GM12878 (cell line): ENCODE measurements around the gene SPATA25. TPM values are rescaled to one million over a fixed set of nuclear protein-coding genes. Genes with fewer than 3 reads are reported as not detected.

Experiments used
- ATAC-seq: fragments of 200-7000 bp; cut with Tn5 transposase; 3 replicates; pipeline ENCODE4 v1.9.1; 2020; ENCODE audit warnings: mild to moderate bottlenecking, moderate library complexity
- BruUV-seq: library from RNA; stranded (reverse); fragments of 400-500 nt; replicated peaks from 2 replicates; lab custom pipeline; 2021; lab: Mats Ljungman, UMichigan
- CTCF ChIA-PET: fragments of 300-600 bp; sonication (Branson Sonifier 250); formaldehyde crosslinking; extraction: SDS; loops from one replicate; lab custom pipeline; 2021; ENCODE audit warnings: inconsistent platforms; lab: Yijun Ruan, JAX
- POLR2A ChIA-PET: fragments of 350-600 bp; formaldehyde crosslinking; extraction: SDS; loops from one replicate; lab custom pipeline; 2021; ENCODE audit warnings: inconsistent platforms; lab: Charles Lee
- RAD21 ChIA-PET: fragments of 300-600 bp; sonication (Branson Sonifier 250); formaldehyde crosslinking; loops from one replicate; lab custom pipeline; 2023; ENCODE audit warnings: antibody characterized with exemption; ENCODE audit not compliant: unreplicated experiment; lab: Charles Lee
- SMC1A ChIA-PET: fragments of 300-600 bp; sonication (Branson Sonifier 250); formaldehyde crosslinking; loops from one replicate; lab custom pipeline; 2023; ENCODE audit not compliant: unreplicated experiment, uncharacterized antibody; lab: Charles Lee
- DNase-seq: peaks from one replicate; pipeline ENCODE4 v3.0.0-alpha.2; 2011; ENCODE audit warnings: low read depth, low spot score
- FAIRE-seq: peaks from 3 replicates; lab custom pipeline; 2011; peaks lifted over from hg19 to GRCh38; lab: Jason Lieb, UNC
- H2AFZ ChIP-seq: 2 replicates; pipeline ENCODE4 v1.6.0; 2011; ENCODE audit warnings: low read depth, low read length, control low read depth; ENCODE audit not compliant: control insufficient read depth
- H3K27ac ChIP-seq: 2 replicates; pipeline ENCODE4 v1.5.1; 2011; ENCODE audit warnings: control low read depth; ENCODE audit not compliant: control insufficient read depth, insufficient read depth
- H3K27me3 ChIP-seq, 2 experiments: replicated peaks in 1 of 2; 2 replicates each; pipeline versions ENCODE4 v1.6.0 to v1.6.1; 2011; ENCODE audit warnings: low read length in 1 of 2; ENCODE audit not compliant: control insufficient read depth in 2 of 2, insufficient read depth in 2 of 2
- H3K36me3 ChIP-seq, 2 experiments: 2 replicates each; pipeline ENCODE4 v1.5.1; 2011; ENCODE audit warnings: low read length in 1 of 2; ENCODE audit not compliant: control insufficient read depth in 2 of 2, insufficient read depth in 2 of 2
- H3K4me1 ChIP-seq: 2 replicates; pipeline ENCODE4 v1.6.1; 2011; ENCODE audit warnings: mild to moderate bottlenecking, low read length, moderate library complexity, mixed read lengths; ENCODE audit not compliant: control insufficient read depth, insufficient read depth
- H3K4me2 ChIP-seq: 2 replicates; pipeline ENCODE4 v1.6.0; 2011; ENCODE audit warnings: control low read depth; ENCODE audit not compliant: control insufficient read depth, insufficient read depth
- H3K4me3 ChIP-seq: fragments of 200-600 bp; sonication (generic); 2 replicates; pipeline ENCODE4 v1.5.1; 2016
- H3K79me2 ChIP-seq: 2 replicates; pipeline ENCODE4 v1.6.0; 2011; ENCODE audit warnings: low read length; ENCODE audit not compliant: control insufficient read depth, insufficient read depth
- H3K9ac ChIP-seq: 2 replicates; pipeline ENCODE4 v1.8.0; 2011; ENCODE audit warnings: low read length, control low read depth, mixed read lengths; ENCODE audit not compliant: control insufficient read depth, insufficient read depth
- H3K9me3 ChIP-seq: replicated peaks from 3 replicates; pipeline ENCODE4 v1.5.1; 2011; ENCODE audit warnings: mild to moderate bottlenecking, low read length; ENCODE audit not compliant: control insufficient read depth, insufficient read depth
- H4K20me1 ChIP-seq: 2 replicates; pipeline ENCODE4 v1.6.0; 2011; ENCODE audit not compliant: control insufficient read depth, insufficient read depth
- ATF7 ChIP-seq: fragments of 450-650 bp; IDR thresholded peaks from 2 replicates; pipeline ENCODE4 v1.6.1; 2016; ENCODE audit warnings: low read depth, mild to moderate bottlenecking
- EP300 ChIP-seq, 2 experiments: fragments of 150-350 bp in 1 of 2; IDR thresholded peaks; 2 replicates each; pipeline ENCODE4 v1.6.1; 2011 to 2012; ENCODE audit warnings: low read depth in 2 of 2, low read length in 2 of 2, borderline replicate concordance in 1 of 2, improper control_type of control experiment in 1 of 2, inconsistent platforms in 1 of 2; ENCODE audit not compliant: control insufficient read depth in 1 of 2
- GABPA ChIP-seq: IDR thresholded peaks from 2 replicates; pipeline ENCODE4 v1.6.1; 2014; ENCODE audit warnings: antibody characterized with exemption, low read depth, mild to moderate bottlenecking, inconsistent platforms
- HDAC6 ChIP-seq: fragments of 200-600 bp; sonication (generic); IDR thresholded peaks from one replicate; pipeline ENCODE4 v1.8.0; 2017; ENCODE audit warnings: antibody characterized with exemption; ENCODE audit not compliant: unreplicated experiment
- JUND ChIP-seq: IDR thresholded peaks from 2 replicates; pipeline ENCODE4 v1.6.1; 2012; ENCODE audit warnings: low read depth, mild to moderate bottlenecking, low read length, improper control_type of control experiment, moderate library complexity
- KAT2A ChIP-seq: conservative IDR thresholded peaks from 2 replicates; pipeline ENCODE4 v1.6.1; 2011; ENCODE audit warnings: low read depth, low read length; ENCODE audit not compliant: control insufficient read depth
- MTA2 ChIP-seq: fragments of 450-650 bp; IDR thresholded peaks from 2 replicates; pipeline ENCODE4 v1.6.1; 2016; ENCODE audit warnings: low read depth, mild to moderate bottlenecking, moderate library complexity
- MTA3 ChIP-seq: IDR thresholded peaks from 2 replicates; pipeline ENCODE4 v1.6.1; 2012; ENCODE audit warnings: low read length, inconsistent platforms, borderline replicate concordance
- POLR2A ChIP-seq: IDR thresholded peaks from 2 replicates; pipeline ENCODE4 v1.6.1; 2011; ENCODE audit warnings: low read depth, mild to moderate bottlenecking, low read length
- RCOR1 ChIP-seq: conservative IDR thresholded peaks from 2 replicates; pipeline ENCODE4 v1.6.1; 2012; ENCODE audit warnings: low read depth, low read length, improper control_type of control experiment
- SREBF1 ChIP-seq: IDR thresholded peaks from 2 replicates; pipeline ENCODE4 v1.6.1; 2012; ENCODE audit warnings: mild to moderate bottlenecking, low read length
- STAT1 ChIP-seq: fragments of 450-650 bp; conservative IDR thresholded peaks from 2 replicates; pipeline ENCODE4 v1.6.1; 2014; ENCODE audit warnings: antibody characterized with exemption, mild to moderate bottlenecking
- TCF7 ChIP-seq: IDR thresholded peaks from 2 replicates; pipeline ENCODE4 v1.6.1; 2014; ENCODE audit warnings: antibody characterized with exemption, borderline replicate concordance
- YY1 ChIP-seq: IDR thresholded peaks from 2 replicates; pipeline ENCODE4 v1.6.1; 2011; ENCODE audit warnings: low read depth, mild to moderate bottlenecking, low read length
- WGBS: methylation state at CpG from one replicate; pipeline ENCODE4 v1.1.6; 2016; ENCODE audit warnings: low lambda C conversion rate; ENCODE audit not compliant: insufficient replicate concordance, insufficient coverage; ENCODE audit errors: missing lambda C conversion rate; 5-methylcytosine and 5-hydroxymethylcytosine counted together
- in situ Hi-C: fragments of 300-500 bp; cut with MboI; formaldehyde crosslinking; loops from 9 replicates; pipeline ENCODE4 v1.14.3; 2018; ENCODE audit warnings: mixed read lengths
- intact Hi-C: fragments of 100-400 bp; cut with micrococcal nuclease; formaldehyde crosslinking; loops from one replicate; pipeline ENCODE4 v1.14.2; 2022; ENCODE audit not compliant: unreplicated experiment
- polyA plus RNA-seq, 11 experiments: library from polyadenylated mRNA; depleted of rRNA in 4 of 11; unstranded in 6 of 11; stranded (reverse) in 5 of 11; fragments of >200 nt; fragmentation: Nextera tagmentation in 4 of 11; fragmentation: Illumina TruSeq in 1 of 11; extraction: Ambion mirVana in 4 of 11; extraction: Trizol in 1 of 11; gene quantifications; 1 replicate in 1 of 11; 2 replicates in 10 of 11; pipeline versions ENCODE4 v1.2.1 to v1.2.3, GENCODE V29; 2011 to 2016; ENCODE audit warnings: inconsistent platforms in 2 of 11, missing spikeins in 2 of 11, low read depth in 1 of 11
- total RNA-seq, 4 experiments: library from RNA; depleted of rRNA in 3 of 4; stranded (reverse); fragments of >200 nt in 3 of 4; fragmentation: Illumina TruSeq in 1 of 4; extraction: Trizol in 1 of 4; gene quantifications; 2 replicates each; pipeline versions ENCODE4 v1.2.1 to v1.2.3, GENCODE V29; 2013 to 2021
- TF ChIP-seq, protein P1 (sequence below): IDR thresholded peaks from 2 replicates; pipeline ENCODE4 v1.6.1; 2012; ENCODE audit warnings: low read depth, low read length, improper control_type of control experiment
- TF ChIP-seq, protein P2 (sequence below): fragments of 450-650 bp; IDR thresholded peaks from 2 replicates; pipeline ENCODE4 v1.6.1; 2016; ENCODE audit warnings: mild to moderate bottlenecking
- TF ChIP-seq, protein P3 (sequence below): fragments of 450-650 bp; IDR thresholded peaks from 2 replicates; pipeline ENCODE4 v1.6.1; 2017; ENCODE audit warnings: mild to moderate bottlenecking, moderate library complexity
- TF ChIP-seq, protein P4 (sequence below): fragments of 450-650 bp; conservative IDR thresholded peaks from 2 replicates; pipeline ENCODE4 v1.6.1; 2017; ENCODE audit warnings: mild to moderate bottlenecking, moderate library complexity

SPATA25 gene
- total and polyA plus RNA-seq, 10 of the 15 experiments (the other 5 are each of a cell fraction or from before 2014, with no cell fraction given): 0.28 to 2.9 (median 1.3) TPM; not detected in 3

DNA sequence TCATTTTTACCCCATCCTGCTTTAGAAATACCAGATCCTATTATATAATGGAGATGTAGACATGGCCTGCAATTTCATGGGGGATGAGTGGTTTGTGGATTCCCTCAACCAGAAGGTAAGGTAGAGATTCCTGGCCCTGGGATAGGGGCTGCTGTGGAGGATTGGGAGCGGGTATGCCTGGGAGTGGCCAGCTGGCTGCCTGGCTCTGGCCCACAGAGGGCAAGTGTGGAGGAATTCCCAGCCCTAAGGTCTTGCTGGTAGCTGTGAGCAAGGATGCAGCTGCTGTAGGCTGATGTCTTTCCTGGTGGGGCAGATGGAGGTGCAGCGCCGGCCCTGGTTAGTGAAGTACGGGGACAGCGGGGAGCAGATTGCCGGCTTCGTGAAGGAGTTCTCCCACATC is 10.3 kb upstream of the SPATA25 start:
- Histone ChIP-seq H3K4me2 (no peak overlapping the region), H4K20me1 (no peaks in the 10 kb centered on the region), H3K79me2 (no peaks in the 10 kb centered on the region), H3K4me3 (no peak overlapping the region), H3K27ac (no peak overlapping the region), H2AFZ (no peak overlapping the region), H3K4me1 (peaks cover 5% of the 10 kb centered on the region), H3K9me3 (no peaks in the 10 kb centered on the region), H3K36me3 (peaks cover 0 to 4% of the 10 kb centered on the region in 2 experiments; a peak in 2 of 4 replicates), H3K27me3 (no peaks in the 10 kb centered on the region), H3K9ac (no peak overlapping the region)
- no TSS peak for BruUV-seq
- RAD21 ChIA-PET: no interaction called here
- POLR2A ChIA-PET: no interaction called here
- intact Hi-C loops: no loop called here
- FAIRE-seq (no peak), DNase-seq (no peak), ATAC-seq (no peak)
- 100% methylated on average over 7 of the region's 7 CpGs for WGBS
- CTCF ChIA-PET: no interaction called here
- in situ Hi-C loops: no loop called here
- SMC1A ChIA-PET: no interaction called here
- TF ChIP-seq TCF7: no peak
- no peak for TF ChIP-seq HDAC6
- TF ChIP-seq MTA2: no peak
- TF ChIP-seq, protein P1, sequence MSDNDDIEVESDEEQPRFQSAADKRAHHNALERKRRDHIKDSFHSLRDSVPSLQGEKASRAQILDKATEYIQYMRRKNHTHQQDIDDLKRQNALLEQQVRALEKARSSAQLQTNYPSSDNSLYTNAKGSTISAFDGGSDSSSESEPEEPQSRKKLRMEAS: no peak
- TF ChIP-seq, protein P2, sequence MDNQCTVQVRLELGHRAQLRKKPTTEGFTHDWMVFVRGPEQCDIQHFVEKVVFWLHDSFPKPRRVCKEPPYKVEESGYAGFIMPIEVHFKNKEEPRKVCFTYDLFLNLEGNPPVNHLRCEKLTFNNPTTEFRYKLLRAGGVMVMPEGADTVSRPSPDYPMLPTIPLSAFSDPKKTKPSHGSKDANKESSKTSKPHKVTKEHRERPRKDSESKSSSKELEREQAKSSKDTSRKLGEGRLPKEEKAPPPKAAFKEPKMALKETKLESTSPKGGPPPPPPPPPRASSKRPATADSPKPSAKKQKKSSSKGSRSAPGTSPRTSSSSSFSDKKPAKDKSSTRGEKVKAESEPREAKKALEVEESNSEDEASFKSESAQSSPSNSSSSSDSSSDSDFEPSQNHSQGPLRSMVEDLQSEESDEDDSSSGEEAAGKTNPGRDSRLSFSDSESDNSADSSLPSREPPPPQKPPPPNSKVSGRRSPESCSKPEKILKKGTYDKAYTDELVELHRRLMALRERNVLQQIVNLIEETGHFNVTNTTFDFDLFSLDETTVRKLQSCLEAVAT: no peak
- no peak for TF ChIP-seq GABPA
- TF ChIP-seq, protein P3, sequence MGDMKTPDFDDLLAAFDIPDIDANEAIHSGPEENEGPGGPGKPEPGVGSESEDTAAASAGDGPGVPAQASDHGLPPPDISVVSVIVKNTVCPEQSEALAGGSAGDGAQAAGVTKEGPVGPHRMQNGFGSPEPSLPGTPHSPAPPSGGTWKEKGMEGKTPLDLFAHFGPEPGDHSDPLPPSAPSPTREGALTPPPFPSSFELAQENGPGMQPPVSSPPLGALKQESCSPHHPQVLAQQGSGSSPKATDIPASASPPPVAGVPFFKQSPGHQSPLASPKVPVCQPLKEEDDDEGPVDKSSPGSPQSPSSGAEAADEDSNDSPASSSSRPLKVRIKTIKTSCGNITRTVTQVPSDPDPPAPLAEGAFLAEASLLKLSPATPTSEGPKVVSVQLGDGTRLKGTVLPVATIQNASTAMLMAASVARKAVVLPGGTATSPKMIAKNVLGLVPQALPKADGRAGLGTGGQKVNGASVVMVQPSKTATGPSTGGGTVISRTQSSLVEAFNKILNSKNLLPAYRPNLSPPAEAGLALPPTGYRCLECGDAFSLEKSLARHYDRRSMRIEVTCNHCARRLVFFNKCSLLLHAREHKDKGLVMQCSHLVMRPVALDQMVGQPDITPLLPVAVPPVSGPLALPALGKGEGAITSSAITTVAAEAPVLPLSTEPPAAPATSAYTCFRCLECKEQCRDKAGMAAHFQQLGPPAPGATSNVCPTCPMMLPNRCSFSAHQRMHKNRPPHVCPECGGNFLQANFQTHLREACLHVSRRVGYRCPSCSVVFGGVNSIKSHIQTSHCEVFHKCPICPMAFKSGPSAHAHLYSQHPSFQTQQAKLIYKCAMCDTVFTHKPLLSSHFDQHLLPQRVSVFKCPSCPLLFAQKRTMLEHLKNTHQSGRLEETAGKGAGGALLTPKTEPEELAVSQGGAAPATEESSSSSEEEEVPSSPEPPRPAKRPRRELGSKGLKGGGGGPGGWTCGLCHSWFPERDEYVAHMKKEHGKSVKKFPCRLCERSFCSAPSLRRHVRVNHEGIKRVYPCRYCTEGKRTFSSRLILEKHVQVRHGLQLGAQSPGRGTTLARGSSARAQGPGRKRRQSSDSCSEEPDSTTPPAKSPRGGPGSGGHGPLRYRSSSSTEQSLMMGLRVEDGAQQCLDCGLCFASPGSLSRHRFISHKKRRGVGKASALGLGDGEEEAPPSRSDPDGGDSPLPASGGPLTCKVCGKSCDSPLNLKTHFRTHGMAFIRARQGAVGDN: no peak
- no peak for TF ChIP-seq STAT1
- no peak for TF ChIP-seq JUND
- TF ChIP-seq MTA3: no peak
- TF ChIP-seq KAT2A: no peak
- no peak for TF ChIP-seq YY1
- TF ChIP-seq RCOR1: no peak
- TF ChIP-seq ATF7: no peak
- TF ChIP-seq SREBF1: no peak
- TF ChIP-seq, protein P4, sequence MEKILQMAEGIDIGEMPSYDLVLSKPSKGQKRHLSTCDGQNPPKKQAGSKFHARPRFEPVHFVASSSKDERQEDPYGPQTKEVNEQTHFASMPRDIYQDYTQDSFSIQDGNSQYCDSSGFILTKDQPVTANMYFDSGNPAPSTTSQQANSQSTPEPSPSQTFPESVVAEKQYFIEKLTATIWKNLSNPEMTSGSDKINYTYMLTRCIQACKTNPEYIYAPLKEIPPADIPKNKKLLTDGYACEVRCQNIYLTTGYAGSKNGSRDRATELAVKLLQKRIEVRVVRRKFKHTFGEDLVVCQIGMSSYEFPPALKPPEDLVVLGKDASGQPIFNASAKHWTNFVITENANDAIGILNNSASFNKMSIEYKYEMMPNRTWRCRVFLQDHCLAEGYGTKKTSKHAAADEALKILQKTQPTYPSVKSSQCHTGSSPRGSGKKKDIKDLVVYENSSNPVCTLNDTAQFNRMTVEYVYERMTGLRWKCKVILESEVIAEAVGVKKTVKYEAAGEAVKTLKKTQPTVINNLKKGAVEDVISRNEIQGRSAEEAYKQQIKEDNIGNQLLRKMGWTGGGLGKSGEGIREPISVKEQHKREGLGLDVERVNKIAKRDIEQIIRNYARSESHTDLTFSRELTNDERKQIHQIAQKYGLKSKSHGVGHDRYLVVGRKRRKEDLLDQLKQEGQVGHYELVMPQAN: no peak
- TF ChIP-seq POLR2A: no peak
- no peak for TF ChIP-seq EP300 (IDR thresholded peaks at IDR 0.05; ENCODE audit: borderline replicate concordance in 1 of 2, control insufficient read depth in 1 of 2, low read depth in 2 of 2, low read length in 2 of 2)
